ENCODE data around the gene ARHGEF26.

- TF ChIP-seq SPI1 (IDR thresholded peaks at IDR 0.05; ENCODE audit: low read depth, low read length): no peak
- no peak for TF ChIP-seq POLR2A (IDR thresholded peaks at IDR 0.05; ENCODE audit: low read depth, low read length)
- no peak for TF ChIP-seq TAF1 (IDR thresholded peaks at IDR 0.05; ENCODE audit: low read depth, low read length)
- no peak for TF ChIP-seq POLR2AphosphoS5 (IDR thresholded peaks at IDR 0.05; ENCODE audit: low read depth, low read length)
- no peak for TF ChIP-seq POU2F2 (IDR thresholded peaks at IDR 0.05; ENCODE audit: low read depth, low read length)
Measured at GRCh38 chr3:154195620-154196356, 74.6 kb downstream of the ARHGEF26 start.
